ENCODE data around the gene WDR91.

WDR91 gene

DNA sequence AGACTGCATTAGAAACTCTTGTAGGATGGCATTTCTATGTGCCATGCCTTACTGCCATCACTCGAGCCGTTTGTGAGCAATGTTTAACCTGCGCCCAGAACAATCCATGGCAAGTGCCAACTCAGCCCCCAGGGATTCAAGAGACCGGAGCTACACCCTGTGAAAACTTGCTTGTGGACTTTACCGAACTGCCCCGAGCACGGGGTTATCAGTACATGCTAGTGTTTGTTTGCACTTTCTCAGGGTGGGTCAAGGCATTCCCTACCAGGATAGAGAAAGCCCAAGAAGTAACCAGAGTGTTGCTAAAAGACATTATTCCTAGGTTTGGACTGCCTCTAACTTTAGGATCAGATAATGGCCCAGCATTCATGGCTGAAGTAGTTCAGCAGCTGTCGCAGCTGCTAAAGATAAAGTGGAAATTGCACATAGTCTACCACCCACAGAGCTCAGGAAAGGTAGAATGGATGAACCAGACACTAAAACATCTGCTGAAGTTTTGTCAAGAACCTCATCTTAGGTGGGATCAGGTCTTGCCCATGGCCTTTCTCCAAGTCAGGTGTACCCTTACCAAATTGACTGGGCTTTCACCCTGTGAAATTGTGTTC is 31.9 kb downstream of the WDR91 start:
- Histone ChIP-seq H3K9me3 (ENCODE audit: insufficient read depth, low read depth, low read length) (peaks cover 15% of the 10 kb centered on the region; the same call in 1 of the 2 replicates), H3K4me2 (ENCODE audit: low read depth, low read length, poor library complexity, severe bottlenecking) (no peak overlapping the region), H3K79me2 (ENCODE audit: insufficient read depth, low read length) (no peaks in the 10 kb centered on the region), H3K9ac (ENCODE audit: low read depth, low read length, poor library complexity, severe bottlenecking) (no peak overlapping the region), H2AFZ (ENCODE audit: low read length) (no peak overlapping the region), H4K20me1 (ENCODE audit: insufficient read depth, low read length, poor library complexity, severe bottlenecking) (no peaks in the 10 kb centered on the region), H3K9me2 (replicated peaks; ENCODE audit: low read depth, low read length) (no peaks in the 10 kb centered on the region), H3K27me3 (ENCODE audit: insufficient read depth, low read length, poor library complexity, severe bottlenecking) (no peaks in the 10 kb centered on the region), H3K36me3 (ENCODE audit: insufficient read depth, low read length) (no peaks in the 10 kb centered on the region), H3F3A (ENCODE audit: low read depth) (no peaks in the 10 kb centered on the region), H3K4me1 (ENCODE audit: insufficient read depth, low read length, poor library complexity, severe bottlenecking) (no peaks in the 10 kb centered on the region), H3K4me3 (ENCODE audit: low read length, poor library complexity, severe bottlenecking) (no peak overlapping the region)
- no peak for TF ChIP-seq EZH2phosphoT487 (IDR thresholded peaks at IDR 0.05; ENCODE audit: borderline replicate concordance)
- TF ChIP-seq, protein P1, sequence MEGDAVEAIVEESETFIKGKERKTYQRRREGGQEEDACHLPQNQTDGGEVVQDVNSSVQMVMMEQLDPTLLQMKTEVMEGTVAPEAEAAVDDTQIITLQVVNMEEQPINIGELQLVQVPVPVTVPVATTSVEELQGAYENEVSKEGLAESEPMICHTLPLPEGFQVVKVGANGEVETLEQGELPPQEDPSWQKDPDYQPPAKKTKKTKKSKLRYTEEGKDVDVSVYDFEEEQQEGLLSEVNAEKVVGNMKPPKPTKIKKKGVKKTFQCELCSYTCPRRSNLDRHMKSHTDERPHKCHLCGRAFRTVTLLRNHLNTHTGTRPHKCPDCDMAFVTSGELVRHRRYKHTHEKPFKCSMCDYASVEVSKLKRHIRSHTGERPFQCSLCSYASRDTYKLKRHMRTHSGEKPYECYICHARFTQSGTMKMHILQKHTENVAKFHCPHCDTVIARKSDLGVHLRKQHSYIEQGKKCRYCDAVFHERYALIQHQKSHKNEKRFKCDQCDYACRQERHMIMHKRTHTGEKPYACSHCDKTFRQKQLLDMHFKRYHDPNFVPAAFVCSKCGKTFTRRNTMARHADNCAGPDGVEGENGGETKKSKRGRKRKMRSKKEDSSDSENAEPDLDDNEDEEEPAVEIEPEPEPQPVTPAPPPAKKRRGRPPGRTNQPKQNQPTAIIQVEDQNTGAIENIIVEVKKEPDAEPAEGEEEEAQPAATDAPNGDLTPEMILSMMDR (conservative IDR thresholded peaks at IDR 0.05; ENCODE audit: low read length): no peak

DNA sequence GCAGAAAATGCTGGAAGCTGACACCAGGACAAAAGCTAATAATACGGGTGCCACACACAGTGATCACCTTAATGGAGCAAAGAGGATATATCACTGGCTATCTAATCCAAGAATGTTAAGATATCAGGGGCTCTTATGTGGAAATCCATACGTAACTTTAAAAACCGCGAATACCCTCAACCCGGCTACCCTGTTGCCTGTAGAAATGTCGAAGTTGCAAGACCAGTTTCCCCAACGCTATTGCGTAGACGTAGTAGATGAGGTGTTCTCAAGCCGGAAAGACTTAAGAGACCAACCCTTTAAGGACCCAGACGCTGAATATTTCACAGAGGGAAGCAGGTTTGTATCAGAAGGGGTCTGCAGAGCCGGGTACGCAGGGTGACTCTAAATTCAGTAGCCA is 33.0 kb downstream of the WDR91 start:
- no peaks in the 10 kb centered on the region for H3K27me3 ChIP-seq (ENCODE audit: insufficient read depth, low read length, poor library complexity, severe bottlenecking)
- no peak for TF ChIP-seq EZH2phosphoT487 (IDR thresholded peaks at IDR 0.05; ENCODE audit: borderline replicate concordance)
- TF ChIP-seq, protein P1 (conservative IDR thresholded peaks at IDR 0.05; ENCODE audit: low read length): no peak
- H3K36me3 ChIP-seq (ENCODE audit: insufficient read depth, low read length): no peaks in the 10 kb centered on the region
- H3K9ac ChIP-seq (ENCODE audit: low read depth, low read length, poor library complexity, severe bottlenecking): no peak overlapping the region
- no peaks in the 10 kb centered on the region for H3K9me2 ChIP-seq (replicated peaks; ENCODE audit: low read depth, low read length)
- H3F3A ChIP-seq (ENCODE audit: low read depth): no peaks in the 10 kb centered on the region
- H3K79me2 ChIP-seq (ENCODE audit: insufficient read depth, low read length): no peaks in the 10 kb centered on the region
- no peak overlapping the region for H2AFZ ChIP-seq (ENCODE audit: low read length)
- H3K4me3 ChIP-seq (ENCODE audit: low read length, poor library complexity, severe bottlenecking): no peak overlapping the region
- H4K20me1 ChIP-seq (ENCODE audit: insufficient read depth, low read length, poor library complexity, severe bottlenecking): no peaks in the 10 kb centered on the region
- no peaks in the 10 kb centered on the region for H3K4me1 ChIP-seq (ENCODE audit: insufficient read depth, low read length, poor library complexity, severe bottlenecking)
- H3K9me3 ChIP-seq (ENCODE audit: insufficient read depth, low read depth, low read length): peaks cover 15% of the 10 kb centered on the region; the same call in 1 of the 2 replicates
- H3K4me2 ChIP-seq (ENCODE audit: low read depth, low read length, poor library complexity, severe bottlenecking): no peak overlapping the region

DNA sequence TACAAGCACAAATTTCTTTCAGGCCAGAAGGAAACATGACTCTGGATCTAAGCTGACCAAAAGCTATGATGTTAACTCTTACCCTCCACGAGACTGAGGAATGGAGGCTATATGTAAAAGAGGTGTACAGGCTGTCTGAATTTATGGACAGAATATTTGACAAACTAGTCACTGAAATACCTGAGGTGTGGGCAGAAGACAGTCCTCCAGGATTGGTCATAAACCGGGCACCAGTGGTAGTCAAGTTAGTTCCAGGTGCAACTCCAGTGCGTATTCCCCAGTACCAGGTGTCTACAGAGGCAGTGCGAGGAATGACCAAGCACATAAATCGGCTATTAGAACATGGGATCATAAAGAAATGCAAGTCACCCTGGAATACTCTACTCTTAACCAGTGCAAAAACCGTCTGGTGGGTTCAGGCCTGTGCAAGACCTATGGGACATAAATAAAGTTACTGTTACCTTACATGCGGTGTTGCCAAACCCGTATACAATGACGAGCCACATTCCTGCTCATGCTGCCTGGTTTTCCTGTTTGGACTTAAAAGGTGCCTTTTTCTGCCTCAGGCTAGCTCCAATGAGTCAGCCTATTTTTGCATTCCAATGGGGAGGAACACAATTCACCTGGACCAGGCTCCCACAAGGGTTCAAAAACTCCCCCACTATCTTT is 34.2 kb downstream of the WDR91 start:
- Histone ChIP-seq H3K36me3 (ENCODE audit: insufficient read depth, low read length) (no peaks in the 10 kb centered on the region), H3K4me2 (ENCODE audit: low read depth, low read length, poor library complexity, severe bottlenecking) (no peak overlapping the region), H3K9me3 (ENCODE audit: insufficient read depth, low read depth, low read length) (peaks cover 12% of the 10 kb centered on the region; the same call in 1 of the 2 replicates), H3K9ac (ENCODE audit: low read depth, low read length, poor library complexity, severe bottlenecking) (no peak overlapping the region), H3K4me1 (ENCODE audit: insufficient read depth, low read length, poor library complexity, severe bottlenecking) (no peaks in the 10 kb centered on the region), H2AFZ (ENCODE audit: low read length) (no peak overlapping the region), H3F3A (ENCODE audit: low read depth) (no peaks in the 10 kb centered on the region), H3K4me3 (ENCODE audit: low read length, poor library complexity, severe bottlenecking) (no peak overlapping the region), H4K20me1 (ENCODE audit: insufficient read depth, low read length, poor library complexity, severe bottlenecking) (no peaks in the 10 kb centered on the region), H3K9me2 (replicated peaks; ENCODE audit: low read depth, low read length) (no peaks in the 10 kb centered on the region), H3K79me2 (ENCODE audit: insufficient read depth, low read length) (no peaks in the 10 kb centered on the region), H3K27me3 (ENCODE audit: insufficient read depth, low read length, poor library complexity, severe bottlenecking) (no peaks in the 10 kb centered on the region)
- TF ChIP-seq EZH2phosphoT487 (IDR thresholded peaks at IDR 0.05; ENCODE audit: borderline replicate concordance): no peak
- TF ChIP-seq, protein P1 (conservative IDR thresholded peaks at IDR 0.05; ENCODE audit: low read length): no peak
